Pancreas (tissue), 10 donors: ENCODE measurements around the gene RBM17. TPM values are rescaled to one million over a fixed set of nuclear protein-coding genes. Genes with fewer than 3 reads are reported as not detected.
"Not testable (repeated sequence)": the region's sequence is repeated elsewhere in the genome, so short reads cannot be mapped to it uniquely, and the experiment has no call there.

Source experiments
- ATAC-seq, 4 donors: fragments of 200-7000 bp; cut with Tn5 transposase; one replicate each; pipeline versions ENCODE4 v1.8.0 to v1.9.1; 2020; ENCODE audit warnings: mild to moderate bottlenecking in 4 of 4, moderate library complexity in 4 of 4
- DNase-seq, 6 donors: peaks; one replicate each; pipeline ENCODE4 v3.0.0-alpha.2; 2020
- FAIRE-seq: peaks from 2 replicates; lab custom pipeline; 2012; peaks lifted over from hg19 to GRCh38; lab: Jason Lieb, UNC
- H3K27ac ChIP-seq, 4 donors: fragments of 200-600 bp; sonication (generic); 1 replicate in 3 of 4; 2 replicates in 1 of 4; pipeline versions ENCODE4 v1.5.0 to v1.8.0; 2020
- H3K27me3 ChIP-seq, 4 donors: fragments of 200-600 bp; one replicate each; pipeline ENCODE4 v1.8.0; 2021
- H3K36me3 ChIP-seq, 3 donors: fragments of 200-600 bp; sonication (generic) in 1 of 3; one replicate each; pipeline versions ENCODE4 v1.5.0 to v1.8.0; 2020 to 2021
- H3K4me1 ChIP-seq, 3 donors: fragments of 200-600 bp; one replicate each; pipeline ENCODE4 v1.8.0; 2021
- H3K4me3 ChIP-seq, 4 donors: fragments of 200-600 bp; sonication (generic) in 2 of 4; one replicate each; pipeline versions ENCODE4 v1.5.0 to v1.8.0; 2020 to 2021
- H3K9me3 ChIP-seq, 4 donors: fragments of 200-600 bp; one replicate each; pipeline ENCODE4 v1.8.0; 2021
- WGBS, 2 donors: extraction: QIAGEN DNeasy Blood & Tissue Kit; methylation state at CpG; one replicate each; pipeline ENCODE4 v1.1.7; 2013; 5-methylcytosine and 5-hydroxymethylcytosine counted together
- intact Hi-C, 3 donors: fragments of 100-400 bp; cut with DNase I; formaldehyde crosslinking; loops; one replicate each; pipeline versions ENCODE4 v1.11.1 to v1.14.2; 2022
- polyA plus RNA-seq, 2 donors: library from polyadenylated mRNA; stranded (reverse); fragments of 200-250 nt; gene quantifications; one replicate each; pipeline ENCODE4 v1.2.3, GENCODE V29; 2013
- total RNA-seq, 6 donors: library from RNA; stranded (reverse); fragmentation: NEBNext Ultra II Directional in 4 of 6; extraction: Animal tissue kit (Norgen Biotek cat#: 25700) in 4 of 6; gene quantifications; one replicate each; pipeline versions ENCODE4 v1.2.1 to v1.2.4, GENCODE V29; 2021 to 2023
- TF ChIP-seq, protein P1 (sequence below), 4 donors: fragments of 200-600 bp; sonication (generic) in 3 of 4; IDR thresholded peaks; one replicate each; pipeline versions ENCODE4 v1.5.0 to v1.8.0; 2021; ENCODE audit warnings: antibody characterized with exemption in 4 of 4
- donor health status: healthy with polysubstance abuse.
- donor health status: DM: no; HTN: no; CAD: no; lungs with moderate emphysema.
- donor health status: DM: no; HTN: no; CAD: no.
- donor health status: control.
- donor health status: control.
- donor health status: Bipolar disorder and iron deficiency.
- donor health status: DM: yes; HTN: yes; CAD: no.
- donor health status: DM: no; HTN: no; CAD: no.
- donor health status: DM: no; HTN: no; CAD: no.
- donor health status: DM: yes; HTN: yes; CAD: no.

Gene RBM17
- total and polyA plus RNA-seq, 8 donors, result 31.0 to 101 (median 43.7) TPM

DNA sequence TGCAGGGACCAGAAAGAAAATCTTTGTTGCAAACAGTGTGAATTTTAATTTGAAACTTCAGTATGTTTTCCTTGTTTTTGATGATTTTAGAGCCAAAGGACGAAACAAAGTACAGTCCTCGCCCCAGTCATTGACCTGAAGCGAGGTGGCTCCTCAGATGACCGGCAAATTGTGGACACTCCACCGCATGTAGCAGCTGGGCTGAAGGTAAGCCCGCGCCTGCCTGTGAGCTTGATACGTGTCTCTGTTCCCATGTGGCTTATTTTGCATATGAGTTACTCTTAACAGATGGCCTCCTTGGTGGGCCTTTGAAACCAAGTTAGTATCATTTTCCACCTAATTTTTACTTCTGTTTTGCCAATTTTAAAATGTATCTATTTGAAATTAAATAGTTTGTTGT, 12.3 kb downstream of the RBM17 start:
- H3K9me3 ChIP-seq, result no peaks in the 10 kb centered on the region
- intact Hi-C loops, result no loop called here
- DNase-seq (no peak), FAIRE-seq (no peak), ATAC-seq (no peak)
- WGBS, 2 donors, result 84 to 90% methylated on average over 8 of the region's 8 CpGs
- no peak overlapping the region for H3K27ac ChIP-seq
- no peaks in the 10 kb centered on the region for H3K27me3 ChIP-seq
- TF ChIP-seq, protein P1, sequence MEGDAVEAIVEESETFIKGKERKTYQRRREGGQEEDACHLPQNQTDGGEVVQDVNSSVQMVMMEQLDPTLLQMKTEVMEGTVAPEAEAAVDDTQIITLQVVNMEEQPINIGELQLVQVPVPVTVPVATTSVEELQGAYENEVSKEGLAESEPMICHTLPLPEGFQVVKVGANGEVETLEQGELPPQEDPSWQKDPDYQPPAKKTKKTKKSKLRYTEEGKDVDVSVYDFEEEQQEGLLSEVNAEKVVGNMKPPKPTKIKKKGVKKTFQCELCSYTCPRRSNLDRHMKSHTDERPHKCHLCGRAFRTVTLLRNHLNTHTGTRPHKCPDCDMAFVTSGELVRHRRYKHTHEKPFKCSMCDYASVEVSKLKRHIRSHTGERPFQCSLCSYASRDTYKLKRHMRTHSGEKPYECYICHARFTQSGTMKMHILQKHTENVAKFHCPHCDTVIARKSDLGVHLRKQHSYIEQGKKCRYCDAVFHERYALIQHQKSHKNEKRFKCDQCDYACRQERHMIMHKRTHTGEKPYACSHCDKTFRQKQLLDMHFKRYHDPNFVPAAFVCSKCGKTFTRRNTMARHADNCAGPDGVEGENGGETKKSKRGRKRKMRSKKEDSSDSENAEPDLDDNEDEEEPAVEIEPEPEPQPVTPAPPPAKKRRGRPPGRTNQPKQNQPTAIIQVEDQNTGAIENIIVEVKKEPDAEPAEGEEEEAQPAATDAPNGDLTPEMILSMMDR (IDR thresholded peaks at IDR 0.05), result no peak
- H3K4me3 ChIP-seq, result no peak overlapping the region
- H3K4me1 ChIP-seq, result no peaks in the 10 kb centered on the region
- peaks cover 0 to 28% (median 0%) of the 10 kb centered on the region in 3 donors for H3K36me3 ChIP-seq

DNA sequence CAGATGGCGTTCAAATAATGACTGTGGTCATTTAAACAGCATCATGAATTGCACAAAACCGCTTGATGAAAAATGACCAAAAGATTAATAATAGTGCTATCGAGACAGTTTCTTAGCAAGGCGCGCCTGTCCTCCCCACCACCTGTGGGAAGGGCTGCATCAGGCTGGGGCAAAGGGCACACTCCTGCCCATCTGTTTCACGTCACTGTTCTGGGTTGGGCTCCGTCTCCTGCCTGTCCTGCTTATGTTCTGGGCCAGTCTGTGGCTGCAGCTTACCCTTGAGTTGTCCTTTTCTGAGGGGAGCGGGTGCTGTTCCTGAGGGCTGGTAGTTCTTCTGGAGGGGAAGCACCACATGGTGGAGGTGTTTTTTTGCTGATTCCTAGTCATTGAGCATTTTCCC, 13.3 kb downstream of the RBM17 start:
- Histone ChIP-seq H3K27me3 (no peaks in the 10 kb centered on the region), H3K36me3 (peaks cover 0 to 35% (median 0%) of the 10 kb centered on the region in 3 donors), H3K27ac (no peak overlapping the region), H3K4me3 (no peak overlapping the region), H3K9me3 (no peaks in the 10 kb centered on the region), H3K4me1 (no peaks in the 10 kb centered on the region)
- TF ChIP-seq, protein P1 (IDR thresholded peaks at IDR 0.05), result no peak
- DNase-seq, result no peak
- FAIRE-seq, result no peak
- intact Hi-C loops, result no loop called here
- no peak for ATAC-seq
- WGBS, 2 donors, result 84 to 86% methylated on average over 8 of the region's 8 CpGs

DNA sequence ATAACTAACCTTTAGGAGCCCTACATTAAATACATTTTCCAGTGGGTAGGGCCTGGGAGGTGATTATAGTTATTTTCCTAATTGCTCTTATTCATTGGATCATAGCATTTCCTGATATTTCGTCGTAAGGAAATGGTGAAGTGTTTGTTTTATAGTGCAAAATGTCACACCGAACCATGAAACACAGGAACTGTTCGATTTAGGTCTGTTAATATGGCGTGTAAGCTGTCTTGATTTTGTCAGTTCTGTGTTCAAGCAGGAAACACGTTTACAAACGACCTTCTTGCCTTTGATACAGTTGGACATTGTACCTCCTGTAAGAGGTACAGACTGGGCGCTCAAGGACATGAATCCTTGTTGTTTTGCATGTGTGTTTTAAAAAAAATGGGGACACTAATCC, 14.8 kb downstream of the RBM17 start:
- Histone ChIP-seq H3K27me3 (no peaks in the 10 kb centered on the region), H3K9me3 (no peaks in the 10 kb centered on the region), H3K36me3 (peaks cover 0 to 38% (median 3%) of the 10 kb centered on the region in 3 donors), H3K27ac (no peak overlapping the region), H3K4me1 (no peaks in the 10 kb centered on the region), H3K4me3 (no peak overlapping the region)
- TF ChIP-seq, protein P1 (IDR thresholded peaks at IDR 0.05), result no peak
- FAIRE-seq, result no peak
- 65 to 72% methylated on average over 8 of the region's 8 CpGs for WGBS, 2 donors
- no peak for ATAC-seq
- intact Hi-C loops, result no loop called here
- no peak for DNase-seq

DNA sequence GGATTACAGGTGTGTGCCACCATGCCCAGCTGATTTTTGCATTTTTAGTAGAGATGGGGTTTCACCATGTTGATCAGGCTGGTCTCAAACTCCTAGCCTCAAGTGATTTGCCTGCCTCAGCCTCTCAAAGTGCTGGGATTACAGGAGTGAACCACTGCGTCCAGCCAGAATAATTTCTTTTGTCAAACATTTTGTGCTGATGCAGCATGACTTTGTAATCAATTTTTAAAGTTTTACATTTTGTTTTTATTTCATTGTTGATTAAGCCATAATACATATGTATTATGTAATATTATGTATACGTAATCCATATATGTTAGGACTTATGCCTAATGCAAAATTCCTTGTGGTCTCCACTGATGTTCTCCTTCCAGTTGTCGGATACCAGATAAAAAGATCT, 18.8 kb downstream of the RBM17 start:
- H3K27me3 ChIP-seq, DNase-seq, H3K9me3 ChIP-seq, intact Hi-C loops, H3K4me3 ChIP-seq, H3K27ac ChIP-seq, FAIRE-seq, ATAC-seq, H3K4me1 ChIP-seq: not testable (repeated sequence)
- WGBS, 2 donors, result 79 to 82% methylated on average over 3 of the region's 3 CpGs
- peaks cover under 1 to 47% (median 9%) of the 10 kb centered on the region in 3 donors for H3K36me3 ChIP-seq

DNA sequence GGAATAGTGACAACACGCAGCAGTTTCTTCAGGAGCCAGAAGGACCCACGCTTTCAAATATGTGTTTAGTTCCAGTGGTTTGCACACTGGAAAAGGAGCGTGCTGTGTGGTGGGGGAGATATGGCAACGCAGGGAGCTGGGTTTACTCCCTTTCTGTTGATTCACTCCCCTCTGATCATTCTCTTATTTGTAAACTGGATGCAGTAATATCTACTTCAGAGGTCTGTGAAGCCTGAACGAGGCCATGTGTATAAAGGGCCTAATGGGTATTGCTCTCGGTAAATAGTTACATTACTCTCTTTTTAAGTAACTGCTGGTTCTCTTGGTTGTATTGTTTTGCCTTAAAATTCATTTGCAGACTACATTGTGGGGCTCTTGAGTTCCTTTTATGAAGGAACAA, 19.2 kb downstream of the RBM17 start:
- intact Hi-C loops, result no loop called here
- TF ChIP-seq, protein P1 (IDR thresholded peaks at IDR 0.05), result no peak
- ATAC-seq (peak in 2 of 4 donors; percentile 52 to 56), DNase-seq (no peak), FAIRE-seq (no peak)
- Histone ChIP-seq H3K4me3 (no peak overlapping the region), H3K27me3 (no peaks in the 10 kb centered on the region), H3K36me3 (peaks cover 5 to 52% (median 11%) of the 10 kb centered on the region in 3 donors), H3K9me3 (no peaks in the 10 kb centered on the region), H3K27ac (no peak overlapping the region), H3K4me1 (no peaks in the 10 kb centered on the region)
- WGBS, 2 donors, result 75 to 83% methylated on average over 6 of the region's 6 CpGs
